B cell (primary cell): ENCODE measurements around the gene HLA-B. TPM values are rescaled to one million over a fixed set of nuclear protein-coding genes. Genes with fewer than 3 reads are reported as not detected.

Experiments used
- ATAC-seq: fragments of 200-7000 bp; cut with Tn5 transposase; one replicate; pipeline ENCODE4 v1.10.0; 2021; ENCODE audit warnings: low read depth, mild to moderate bottlenecking, moderate number of reproducible peaks, moderate library complexity
- CTCF ChIA-PET: fragments of 350-600 bp; sonication (Branson Sonifier 250); formaldehyde crosslinking; loops from one replicate; lab custom pipeline; 2021; ENCODE audit warnings: antibody characterized with exemption, inconsistent platforms; lab: Charles Lee
- POLR2A ChIA-PET: fragments of 350-600 bp; sonication (Branson Sonifier 250); formaldehyde crosslinking; loops from one replicate; lab custom pipeline; 2021; ENCODE audit warnings: antibody characterized with exemption; lab: Charles Lee
- DNase-seq: peaks from one replicate; pipeline ENCODE4 v3.0.0; 2013
- H2AFZ ChIP-seq: 2 replicates; pipeline ENCODE4 v1.6.1; 2012; ENCODE audit warnings: mild to moderate bottlenecking, low read depth, low read length; ENCODE audit not compliant: insufficient read depth, poor library complexity, severe bottlenecking
- H3K27ac ChIP-seq, 2 donors: 1 replicate in 1 of 2; 2 replicates in 1 of 2; pipeline ENCODE4 v1.5.1; 2012 to 2013; ENCODE audit warnings: low read length in 2 of 2, mild to moderate bottlenecking in 2 of 2, moderate library complexity in 1 of 2
- H3K27me3 ChIP-seq, 4 experiments: fragments of 200-600 bp in 1 of 4; sonication (generic) in 1 of 4; replicated peaks in 1 of 4; 1 replicate in 2 of 4; 2 replicates in 2 of 4; pipeline versions ENCODE4 v1.6.1 to v1.7.0; 2013 to 2016; ENCODE audit warnings: low read length in 3 of 4, mild to moderate bottlenecking in 2 of 4, mixed read lengths in 1 of 4, moderate library complexity in 1 of 4; ENCODE audit not compliant: insufficient read depth in 4 of 4, control insufficient read depth in 3 of 4; ENCODE audit errors: control extremely low read depth in 1 of 4
- H3K36me3 ChIP-seq, 2 experiments: replicated peaks in 1 of 2; 1 replicate in 1 of 2; 2 replicates in 1 of 2; pipeline versions ENCODE4 v1.6.1 to v1.7.1; 2013; ENCODE audit warnings: low read length in 1 of 2; ENCODE audit not compliant: insufficient read depth in 2 of 2, control insufficient read depth in 1 of 2; ENCODE audit errors: control extremely low read depth in 1 of 2, extremely low read depth in 1 of 2
- H3K4me1 ChIP-seq, 2 donors: fragments of 200-600 bp in 1 of 2; sonication (generic) in 1 of 2; 1 replicate in 1 of 2; 2 replicates in 1 of 2; pipeline versions ENCODE4 v1.5.1 to v1.6.1; 2013 to 2017; ENCODE audit warnings: low read length in 2 of 2; ENCODE audit not compliant: control insufficient read depth in 2 of 2, insufficient read depth in 2 of 2
- H3K4me2 ChIP-seq: replicated peaks from 2 replicates; pipeline ENCODE3; 2012; ENCODE audit warnings: mild to moderate bottlenecking, low read depth, low read length; ENCODE audit not compliant: poor library complexity, severe bottlenecking
- H3K4me3 ChIP-seq, 5 experiments: fragments of 200-600 bp in 1 of 5; sonication (generic) in 1 of 5; 1 replicate in 3 of 5; 2 replicates in 2 of 5; pipeline versions ENCODE4 v1.5.1 to v1.7.0; 2011 to 2016; ENCODE audit warnings: low read length in 4 of 5, mild to moderate bottlenecking in 4 of 5, low read depth in 2 of 5, control low read depth in 1 of 5, moderate library complexity in 1 of 5; ENCODE audit not compliant: insufficient read depth in 1 of 5; ENCODE audit errors: control extremely low read depth in 1 of 5, extremely low read depth in 1 of 5
- H3K79me2 ChIP-seq: fragments of 200-600 bp; sonication (generic); one replicate; pipeline ENCODE4 v1.6.0; 2016; ENCODE audit warnings: low read length; ENCODE audit not compliant: control insufficient read depth, insufficient read depth
- H3K9ac ChIP-seq: fragments of 200-600 bp; sonication (generic); 2 replicates; pipeline ENCODE4 v1.6.1; 2017; ENCODE audit warnings: mild to moderate bottlenecking, low read length, moderate library complexity
- H3K9me3 ChIP-seq, 3 donors: one replicate each; pipeline versions ENCODE4 v1.6.1 to v1.7.1; 2013; ENCODE audit warnings: low read length in 2 of 3; ENCODE audit not compliant: control insufficient read depth in 2 of 3, insufficient read depth in 1 of 3; ENCODE audit errors: control extremely low read depth in 1 of 3
- H4K20me1 ChIP-seq: 2 replicates; pipeline ENCODE4 v1.6.0; 2012; ENCODE audit warnings: mild to moderate bottlenecking, low read length; ENCODE audit not compliant: insufficient read depth, control insufficient read depth, poor library complexity, severe bottlenecking
- H3K27ac Mint-ChIP-seq: one replicate; pipeline ENCODE4 v1.8.0; 2021; ENCODE audit warnings: mixed read lengths
- H3K27me3 Mint-ChIP-seq: one replicate; pipeline ENCODE4 v1.8.0; 2021; ENCODE audit warnings: mixed read lengths
- H3K4me1 Mint-ChIP-seq: one replicate; pipeline ENCODE4 v1.8.0; 2021; ENCODE audit warnings: mixed read lengths
- H3K4me3 Mint-ChIP-seq: one replicate; pipeline ENCODE4 v1.8.0; 2021; ENCODE audit warnings: mixed read lengths
- H3K9me3 Mint-ChIP-seq: one replicate; pipeline ENCODE4 v1.8.0; 2022; ENCODE audit warnings: mixed read lengths; ENCODE audit not compliant: insufficient read depth
- CTCF ChIP-seq: fragments of 200-600 bp; IDR thresholded peaks from one replicate; pipeline ENCODE4 v1.8.0; 2022; ENCODE audit warnings: antibody characterized with exemption, mild to moderate bottlenecking
- EZH2 ChIP-seq: IDR thresholded peaks from 2 replicates; pipeline ENCODE4 v1.6.1; 2012; ENCODE audit warnings: borderline replicate concordance, low read depth, mild to moderate bottlenecking, moderate library complexity, low read length; ENCODE audit not compliant: insufficient read depth, poor library complexity, severe bottlenecking
- WGBS: methylation state at CpG from one replicate; pipeline ENCODE4 v1.1.5; 2013; ENCODE audit warnings: missing lambda C conversion rate; ENCODE audit not compliant: insufficient coverage; 5-methylcytosine and 5-hydroxymethylcytosine counted together
- intact Hi-C: fragments of 100-400 bp; cut with micrococcal nuclease; formaldehyde crosslinking; loops from one replicate; pipeline ENCODE4 v1.10.0; 2022
- polyA plus RNA-seq: library from polyadenylated mRNA; depleted of rRNA; stranded (reverse); fragments of >200 nt; gene quantifications from 2 replicates; pipeline ENCODE4 v1.2.3, GENCODE V29; 2012
- total RNA-seq, 2 donors: library from RNA; stranded (reverse); fragments of 120-200 nt in 1 of 2; gene quantifications; 1 replicate in 1 of 2; 2 replicates in 1 of 2; pipeline versions ENCODE4 v1.2.3 to v1.2.4, GENCODE V29; 2013 to 2022

The HLA-B gene
- total and polyA plus RNA-seq, 2 donors (not counting 1 experiment from before 2014, with no cell fraction given) = 4,028 to 7,345 TPM

- Mint-ChIP-seq H3K27me3 (no peaks in the 10 kb centered on the region), H3K9me3 (no peaks in the 10 kb centered on the region), H3K27ac (peak overlapping the region; percentile 80), H3K4me1 (peaks cover 67% of the 10 kb centered on the region), H3K4me3 (peak overlapping the region; percentile 27)
- no peaks in the 10 kb centered on the region for H3K9me3 ChIP-seq
- H3K4me2 ChIP-seq = peak overlapping the region; percentile 62
- peaks cover 51 to 57% of the 10 kb centered on the region in 2 donors for H3K4me1 ChIP-seq
- H3K27ac ChIP-seq = peak overlapping the region; percentile 4 to 36
- no peak overlapping the region for H2AFZ ChIP-seq
- no peak for DNase-seq
- peak; percentile 12 for ATAC-seq
- intact Hi-C loops = loop anchor here (5.0 to 10.0 kb wide), 2 partner anchors 44 to 736 kb away; partner anchors contain the start of genes MRPS18B and PPP1R10
- H4K20me1 ChIP-seq = peaks cover 52% of the 10 kb centered on the region
- CTCF ChIA-PET = no interaction called here
- H3K79me2 ChIP-seq = peaks cover 30% of the 10 kb centered on the region
- POLR2A ChIA-PET = interaction anchor here (2.0 kb wide), 1 partner anchor 82 kb away, joined by 6 read pairs; no protein-coding TSS in a partner anchor
- H3K36me3 ChIP-seq = peaks cover 2 to 34% of the 10 kb centered on the region in 2 experiments
- no CpG with 5 or more reads among the region's 3 CpGs for WGBS
- H3K9ac ChIP-seq = no peak overlapping the region
- H3K4me3 ChIP-seq = peak overlapping the region in 1 of 5 experiments; percentile 10
- TF ChIP-seq EZH2 (no peak), CTCF (no peak)
- no peaks in the 10 kb centered on the region for H3K27me3 ChIP-seq
Observed at GRCh38 chr6:31351033-31351380, 6.0 kb downstream of the HLA-B start.

GRCh38 chr6:31350196-31351032 lies 6.6 kb downstream of the HLA-B start:
- ATAC-seq (peak; percentile 55), DNase-seq (peak; percentile 80)
- Mint-ChIP-seq H3K27ac (peak overlapping the region; percentile 80), H3K27me3 (no peaks in the 10 kb centered on the region), H3K9me3 (no peaks in the 10 kb centered on the region), H3K4me1 (peaks cover 64% of the 10 kb centered on the region), H3K4me3 (peak overlapping the region; percentile 27)
- peak overlapping the region; percentile 62 for H3K4me2 ChIP-seq
- no peaks in the 10 kb centered on the region for H3K9me3 ChIP-seq
- peaks cover 24% of the 10 kb centered on the region for H3K79me2 ChIP-seq
- H3K27ac ChIP-seq = peak overlapping the region; percentile 4 to 36
- peaks cover 50 to 54% of the 10 kb centered on the region in 2 donors for H3K4me1 ChIP-seq
- TF ChIP-seq EZH2 = no peak
- TF ChIP-seq CTCF = no peak
- no peaks in the 10 kb centered on the region for H3K27me3 ChIP-seq
- 77% methylated on average over 6 of the region's 11 CpGs for WGBS
- no peak overlapping the region for H2AFZ ChIP-seq
- no peak overlapping the region for H3K9ac ChIP-seq
- ChIA-PET CTCF (interaction anchor here (0.8 kb wide), 1 partner anchor 16 kb away, joined by 3 read pairs; no protein-coding TSS in a partner anchor), POLR2A (interaction anchor here (0.6 to 2.0 kb wide), 2 partner anchors 81 to 443 kb away, joined by 3 to 6 read pairs; no protein-coding TSS in a partner anchor)
- peak overlapping the region in 1 of 5 experiments; percentile 10 for H3K4me3 ChIP-seq
- intact Hi-C loops = loop anchor here (5.0 to 10.0 kb wide), 2 partner anchors 43 to 736 kb away; partner anchors contain the start of genes MRPS18B and PPP1R10
- H3K36me3 ChIP-seq = peaks cover 2 to 28% of the 10 kb centered on the region in 2 experiments
- H4K20me1 ChIP-seq = peaks cover 46% of the 10 kb centered on the region
